Ishikawa (cell line): ENCODE measurements around the gene ARID1B.

Experiments used
- RAD21 ChIP-seq: IDR thresholded peaks from 2 replicates; pipeline ENCODE4 v1.6.1; 2012; ENCODE audit warnings: low read depth
- TAF1 ChIP-seq: IDR thresholded peaks from 2 replicates; pipeline ENCODE4 v1.6.1; 2012; ENCODE audit warnings: low read depth, mild to moderate bottlenecking
- TEAD4 ChIP-seq: IDR thresholded peaks from 2 replicates; pipeline ENCODE4 v1.6.1; 2012
- USF1 ChIP-seq: IDR thresholded peaks from 2 replicates; pipeline ENCODE4 v1.6.1; 2012
- TF ChIP-seq, protein P1 (sequence below): IDR thresholded peaks from 2 replicates; pipeline ENCODE4 v1.6.1; 2012; ENCODE audit warnings: low read depth, mild to moderate bottlenecking

DNA sequence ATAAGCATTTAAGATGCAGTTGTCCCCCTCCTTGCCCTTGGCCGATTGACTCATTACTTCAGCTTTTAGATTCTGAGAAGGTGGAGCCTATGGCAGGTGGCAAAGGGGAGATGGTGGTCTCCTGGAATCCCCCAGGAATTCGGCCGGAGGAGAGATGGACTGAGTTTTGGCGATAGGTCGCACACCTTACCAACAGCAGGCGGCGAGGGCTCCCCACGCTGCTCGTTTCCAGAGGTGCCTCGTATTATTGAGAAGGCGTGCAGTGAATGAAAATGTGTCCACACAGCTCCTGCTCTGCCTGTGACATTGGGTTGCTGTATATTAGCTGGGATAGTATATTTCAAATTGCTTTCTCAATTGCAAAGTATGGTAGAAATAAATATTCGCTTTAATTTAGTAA is 224.5 kb downstream of the ARID1B start:
- TF ChIP-seq RAD21: no peak
- TF ChIP-seq TEAD4: no peak
- TF ChIP-seq, protein P1, sequence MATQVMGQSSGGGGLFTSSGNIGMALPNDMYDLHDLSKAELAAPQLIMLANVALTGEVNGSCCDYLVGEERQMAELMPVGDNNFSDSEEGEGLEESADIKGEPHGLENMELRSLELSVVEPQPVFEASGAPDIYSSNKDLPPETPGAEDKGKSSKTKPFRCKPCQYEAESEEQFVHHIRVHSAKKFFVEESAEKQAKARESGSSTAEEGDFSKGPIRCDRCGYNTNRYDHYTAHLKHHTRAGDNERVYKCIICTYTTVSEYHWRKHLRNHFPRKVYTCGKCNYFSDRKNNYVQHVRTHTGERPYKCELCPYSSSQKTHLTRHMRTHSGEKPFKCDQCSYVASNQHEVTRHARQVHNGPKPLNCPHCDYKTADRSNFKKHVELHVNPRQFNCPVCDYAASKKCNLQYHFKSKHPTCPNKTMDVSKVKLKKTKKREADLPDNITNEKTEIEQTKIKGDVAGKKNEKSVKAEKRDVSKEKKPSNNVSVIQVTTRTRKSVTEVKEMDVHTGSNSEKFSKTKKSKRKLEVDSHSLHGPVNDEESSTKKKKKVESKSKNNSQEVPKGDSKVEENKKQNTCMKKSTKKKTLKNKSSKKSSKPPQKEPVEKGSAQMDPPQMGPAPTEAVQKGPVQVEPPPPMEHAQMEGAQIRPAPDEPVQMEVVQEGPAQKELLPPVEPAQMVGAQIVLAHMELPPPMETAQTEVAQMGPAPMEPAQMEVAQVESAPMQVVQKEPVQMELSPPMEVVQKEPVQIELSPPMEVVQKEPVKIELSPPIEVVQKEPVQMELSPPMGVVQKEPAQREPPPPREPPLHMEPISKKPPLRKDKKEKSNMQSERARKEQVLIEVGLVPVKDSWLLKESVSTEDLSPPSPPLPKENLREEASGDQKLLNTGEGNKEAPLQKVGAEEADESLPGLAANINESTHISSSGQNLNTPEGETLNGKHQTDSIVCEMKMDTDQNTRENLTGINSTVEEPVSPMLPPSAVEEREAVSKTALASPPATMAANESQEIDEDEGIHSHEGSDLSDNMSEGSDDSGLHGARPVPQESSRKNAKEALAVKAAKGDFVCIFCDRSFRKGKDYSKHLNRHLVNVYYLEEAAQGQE: no peak
- TF ChIP-seq USF1: no peak
- TF ChIP-seq TAF1: no peak
